HG03432 (cell line): ENCODE measurements around the gene FOXK1.

Experiments
- ATAC-seq: cut with Tn5 transposase; IDR thresholded peaks from one replicate; pipeline ENCODE4 v1.9.1; 2021; ENCODE audit warnings: mild to moderate bottlenecking, moderate library complexity; ENCODE audit not compliant: unreplicated experiment

FOXK1 gene

GRCh38 chr7:4763091-4763793 is 81.1 kb downstream of the FOXK1 start:
- ATAC-seq: no peak

GRCh38 chr7:4763794-4764185 is 81.7 kb downstream of the FOXK1 start:
- ATAC-seq: no peak

GRCh38 chr7:4764402-4765007 is 82.4 kb downstream of the FOXK1 start:
- ATAC-seq: no peak

- no peak for ATAC-seq
Observed at GRCh38 chr7:4765776-4766490, 83.8 kb downstream of the FOXK1 start.

GRCh38 chr7:4766666-4767519 is 84.8 kb downstream of the FOXK1 start:
- no peak for ATAC-seq

GRCh38 chr7:4768597-4769569 is 86.8 kb downstream of the FOXK1 start:
- no peak for ATAC-seq

- no peak for ATAC-seq
Observed at GRCh38 chr7:4769761-4770160, 87.7 kb downstream of the FOXK1 start.

GRCh38 chr7:4770886-4771285 is 88.8 kb downstream of the FOXK1 start:
- no peak for ATAC-seq

- no peak for ATAC-seq
Observed at GRCh38 chr7:4771737-4772136, 89.6 kb downstream of the FOXK1 start.

GRCh38 chr7:4772306-4772705 is 90.2 kb downstream of the FOXK1 start:
- ATAC-seq: no peak

- no peak for ATAC-seq
Observed at GRCh38 chr7:4774007-4774406, 91.9 kb downstream of the FOXK1 start.

GRCh38 chr7:4774658-4775249 is 92.7 kb downstream of the FOXK1 start:
- ATAC-seq: peak; percentile 33

GRCh38 chr7:4775250-4775847 is 93.3 kb downstream of the FOXK1 start, which contains the start of gene AP5Z1:
AP5Z1 (plus strand) TSS chr7:4775623; CDS start chr7:4775716, 93 bp downstream.
- ATAC-seq: peak; percentile 94

- peak; percentile 13 for ATAC-seq
Observed at GRCh38 chr7:4775848-4776623, 93.9 kb downstream of the FOXK1 start.

- ATAC-seq: no peak
Observed at GRCh38 chr7:4779118-4779517, 97.0 kb downstream of the FOXK1 start.

- no peak for ATAC-seq
Observed at GRCh38 chr7:4781366-4782069, 99.4 kb downstream of the FOXK1 start.

GRCh38 chr7:4782333-4783291 is 100.5 kb downstream of the FOXK1 start:
- ATAC-seq: no peak
